ENCODE results near the gene DTNA.

DTNA gene

GRCh38 chr18:34816183-34816582 lies 106.1 kb downstream of the DTNA start:
- TF ChIP-seq TAF1 (IDR thresholded peaks at IDR 0.05; ENCODE audit: borderline replicate concordance, low read depth, low read length) (no peak), POLR2AphosphoS5 (IDR thresholded peaks at IDR 0.05; ENCODE audit: low read depth, low read length) (no peak), POLR2A (IDR thresholded peaks at IDR 0.05; ENCODE audit: low read depth, low read length) (no peak)
- FAIRE-seq (no peak), DNase-seq (ENCODE audit: insufficient read length) (no peak)

DNA sequence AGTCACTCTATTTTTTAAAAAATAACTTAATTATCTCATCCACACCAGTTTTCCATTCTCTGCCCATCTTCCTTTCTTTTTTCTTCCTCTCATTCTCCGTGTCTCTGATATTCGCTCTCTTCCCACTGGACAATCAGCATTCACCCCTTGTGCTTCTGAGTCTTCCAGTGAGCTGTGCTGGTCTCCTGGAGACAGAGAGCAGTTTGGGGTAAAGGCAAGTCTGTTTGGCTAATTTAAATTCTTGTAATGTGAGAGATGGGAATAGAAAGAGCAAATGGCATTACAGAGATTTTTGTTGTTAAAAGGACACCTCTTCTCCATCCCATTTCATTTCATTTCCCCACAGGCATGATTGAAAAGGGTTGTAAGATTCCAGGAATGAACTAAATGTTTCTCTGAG lies 107.5 kb downstream of the DTNA start:
- FAIRE-seq (no peak), DNase-seq (ENCODE audit: insufficient read length) (no peak)
- TF ChIP-seq TAF1 (IDR thresholded peaks at IDR 0.05; ENCODE audit: borderline replicate concordance, low read depth, low read length) (no peak), POLR2AphosphoS5 (IDR thresholded peaks at IDR 0.05; ENCODE audit: low read depth, low read length) (no peak), POLR2A (IDR thresholded peaks at IDR 0.05; ENCODE audit: low read depth, low read length) (no peak)

- DNase-seq (ENCODE audit: insufficient read length) = no peak
- no peak for FAIRE-seq
- TF ChIP-seq POLR2A (IDR thresholded peaks at IDR 0.05; ENCODE audit: low read depth, low read length) = no peak
- TF ChIP-seq TAF1 (IDR thresholded peaks at IDR 0.05; ENCODE audit: borderline replicate concordance, low read depth, low read length) = no peak
- TF ChIP-seq POLR2AphosphoS5 (IDR thresholded peaks at IDR 0.05; ENCODE audit: low read depth, low read length) = no peak
Observed at GRCh38 chr18:34818064-34818463, 108.0 kb downstream of the DTNA start.

DNA sequence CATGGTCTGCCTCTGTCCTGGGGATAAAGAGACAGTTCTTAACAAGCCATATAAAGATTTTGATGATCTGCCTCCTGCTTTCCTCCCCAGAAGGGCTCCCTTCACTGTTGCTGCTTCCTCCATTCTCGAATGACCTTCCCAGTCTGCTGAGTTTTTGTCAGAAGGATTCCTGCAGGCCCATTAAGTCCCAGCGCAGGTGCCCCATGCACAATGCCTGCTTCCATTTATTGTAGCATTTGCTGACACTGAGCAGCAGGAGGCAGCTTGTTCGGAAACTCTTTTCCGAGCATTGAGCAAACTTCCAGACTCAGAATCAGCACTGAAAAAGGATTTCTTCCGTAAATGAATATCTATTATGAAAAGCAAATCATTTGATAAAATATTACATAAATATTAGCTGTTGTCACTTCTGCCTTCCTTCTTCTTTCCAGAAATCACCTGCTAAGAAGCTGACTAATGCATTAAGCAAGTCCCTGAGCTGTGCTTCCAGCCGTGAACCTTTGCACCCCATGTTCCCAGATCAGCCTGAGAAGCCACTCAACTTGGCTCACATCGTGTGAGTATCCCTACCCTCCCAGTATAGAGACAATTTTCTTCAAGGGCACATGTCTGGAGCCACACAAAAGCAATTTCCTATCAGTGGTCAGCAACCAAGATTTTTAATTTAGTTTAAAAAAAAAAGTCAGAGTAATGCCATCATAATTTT lies 110.4 kb downstream of the DTNA start:
- TF ChIP-seq POLR2A (IDR thresholded peaks at IDR 0.05; ENCODE audit: low read depth, low read length) (no peak), TAF1 (IDR thresholded peaks at IDR 0.05; ENCODE audit: borderline replicate concordance, low read depth, low read length) (no peak), POLR2AphosphoS5 (IDR thresholded peaks at IDR 0.05; ENCODE audit: low read depth, low read length) (no peak)
- FAIRE-seq = no peak
- DNase-seq (ENCODE audit: insufficient read length) = no peak

- DNase-seq (ENCODE audit: insufficient read length) (no peak), FAIRE-seq (no peak)
- TF ChIP-seq POLR2A (IDR thresholded peaks at IDR 0.05; ENCODE audit: low read depth, low read length) (no peak), POLR2AphosphoS5 (IDR thresholded peaks at IDR 0.05; ENCODE audit: low read depth, low read length) (no peak), TAF1 (IDR thresholded peaks at IDR 0.05; ENCODE audit: borderline replicate concordance, low read depth, low read length) (no peak)
Observed at GRCh38 chr18:34821669-34822210, 111.6 kb downstream of the DTNA start.

GRCh38 chr18:34828093-34828492 lies 118.0 kb downstream of the DTNA start:
- FAIRE-seq (no peak), DNase-seq (ENCODE audit: insufficient read length) (no peak)

DNA sequence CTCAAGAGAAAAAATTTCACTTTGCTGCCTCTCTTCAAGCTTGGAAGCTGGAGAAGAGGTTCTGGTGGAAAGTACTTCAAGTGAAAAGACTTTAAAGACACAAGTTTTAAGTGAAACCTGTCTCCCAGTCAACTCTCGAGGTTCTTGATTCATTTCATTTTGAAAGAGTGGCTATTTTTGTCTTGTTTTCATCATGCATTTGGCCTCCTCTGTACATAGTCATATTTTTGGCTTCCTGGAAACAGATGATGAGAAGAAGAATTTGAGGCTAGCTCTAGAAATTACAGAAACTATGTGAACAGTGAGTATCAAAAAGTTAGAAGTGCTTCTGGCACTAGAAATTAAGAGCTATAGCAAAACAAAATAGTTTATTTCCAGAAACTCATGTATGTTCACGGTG lies 124.8 kb downstream of the DTNA start:
- FAIRE-seq = no peak
- no peak for DNase-seq (ENCODE audit: insufficient read length)
- TF ChIP-seq POLR2AphosphoS5 (IDR thresholded peaks at IDR 0.05; ENCODE audit: low read depth, low read length) (no peak), TAF1 (IDR thresholded peaks at IDR 0.05; ENCODE audit: borderline replicate concordance, low read depth, low read length) (no peak), POLR2A (IDR thresholded peaks at IDR 0.05; ENCODE audit: low read depth, low read length) (no peak)

More at GRCh38 chr18:34828093-34828492, 118.0 kb downstream of the DTNA start:
- TF ChIP-seq TAF1 (IDR thresholded peaks at IDR 0.05; ENCODE audit: borderline replicate concordance, low read depth, low read length) (no peak), POLR2A (IDR thresholded peaks at IDR 0.05; ENCODE audit: low read depth, low read length) (no peak), POLR2AphosphoS5 (IDR thresholded peaks at IDR 0.05; ENCODE audit: low read depth, low read length) (no peak)

- no peak for TF ChIP-seq POLR2A (IDR thresholded peaks at IDR 0.05; ENCODE audit: low read depth, low read length)
- TF ChIP-seq POLR2AphosphoS5 (IDR thresholded peaks at IDR 0.05; ENCODE audit: low read depth, low read length) = no peak
- no peak for TF ChIP-seq TAF1 (IDR thresholded peaks at IDR 0.05; ENCODE audit: borderline replicate concordance, low read depth, low read length)
- no peak for FAIRE-seq
- DNase-seq (ENCODE audit: insufficient read length) = no peak
Observed at GRCh38 chr18:34835466-34835865, 125.4 kb downstream of the DTNA start.

GRCh38 chr18:34837769-34838272 lies 127.7 kb downstream of the DTNA start:
- FAIRE-seq (no peak), DNase-seq (ENCODE audit: insufficient read length) (no peak)
- TF ChIP-seq POLR2A (IDR thresholded peaks at IDR 0.05; ENCODE audit: low read depth, low read length) = no peak
- TF ChIP-seq TAF1 (IDR thresholded peaks at IDR 0.05; ENCODE audit: borderline replicate concordance, low read depth, low read length) = no peak
- no peak for TF ChIP-seq POLR2AphosphoS5 (IDR thresholded peaks at IDR 0.05; ENCODE audit: low read depth, low read length)

DNA sequence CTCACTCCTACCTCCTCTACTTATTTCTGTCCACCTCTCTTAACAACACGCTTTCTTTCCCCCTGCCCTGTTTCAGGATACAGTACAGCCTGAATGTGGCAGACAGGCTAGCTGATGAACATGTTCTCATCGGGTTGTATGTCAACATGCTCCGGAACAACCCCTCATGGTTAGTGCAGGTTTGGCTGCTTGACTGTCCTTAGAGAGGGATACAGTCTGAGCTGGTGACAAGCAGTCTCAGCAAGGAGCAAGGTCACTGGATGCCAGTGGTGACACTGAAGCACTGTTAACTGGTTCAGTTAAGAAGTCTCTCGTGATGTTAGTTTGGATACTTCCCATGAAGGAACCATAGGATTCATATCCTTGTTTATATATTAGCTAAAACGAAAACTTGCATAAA lies 128.6 kb downstream of the DTNA start:
- DNase-seq (ENCODE audit: insufficient read length) (no peak), FAIRE-seq (no peak)
- TF ChIP-seq TAF1 (IDR thresholded peaks at IDR 0.05; ENCODE audit: borderline replicate concordance, low read depth, low read length) = no peak
- TF ChIP-seq POLR2AphosphoS5 (IDR thresholded peaks at IDR 0.05; ENCODE audit: low read depth, low read length) = no peak
- TF ChIP-seq POLR2A (IDR thresholded peaks at IDR 0.05; ENCODE audit: low read depth, low read length) = no peak

DNA sequence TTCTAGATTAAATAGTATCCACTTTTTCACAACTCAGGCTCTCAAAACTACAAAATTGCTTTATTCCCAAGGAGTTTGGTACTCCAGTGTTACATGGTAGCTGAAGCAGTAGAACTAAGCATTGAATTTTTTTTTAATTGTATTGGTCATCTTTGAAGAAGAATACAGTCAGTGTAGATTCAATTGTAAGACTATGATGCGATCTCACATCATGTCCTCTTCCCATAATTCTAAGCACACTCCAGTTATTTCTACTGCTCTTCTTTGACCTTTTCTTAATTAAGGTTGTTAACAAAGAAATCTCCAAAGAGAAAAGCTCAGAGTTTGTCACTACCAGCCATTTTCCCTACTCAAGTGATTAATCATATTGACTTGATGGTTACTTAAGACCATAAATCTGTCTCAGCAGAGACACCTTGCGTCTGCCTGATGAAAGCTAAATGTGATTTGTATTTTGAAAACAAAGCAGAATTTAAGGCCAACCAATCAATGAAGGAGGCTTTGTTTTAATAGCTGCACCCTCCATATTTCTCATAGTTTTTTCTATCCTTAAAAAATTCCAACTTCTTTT lies 130.2 kb downstream of the DTNA start:
- no peak for DNase-seq (ENCODE audit: insufficient read length)
- TF ChIP-seq POLR2AphosphoS5 (IDR thresholded peaks at IDR 0.05; ENCODE audit: low read depth, low read length) (no peak), TAF1 (IDR thresholded peaks at IDR 0.05; ENCODE audit: borderline replicate concordance, low read depth, low read length) (no peak), POLR2A (IDR thresholded peaks at IDR 0.05; ENCODE audit: low read depth, low read length) (no peak)
- FAIRE-seq = no peak

GRCh38 chr18:34841891-34842290 lies 131.8 kb downstream of the DTNA start:
- DNase-seq (ENCODE audit: insufficient read length) = no peak
- FAIRE-seq = no peak

More at GRCh38 chr18:34841891-34842290, 131.8 kb downstream of the DTNA start:
- TF ChIP-seq POLR2A (IDR thresholded peaks at IDR 0.05; ENCODE audit: low read depth, low read length) = no peak
- TF ChIP-seq POLR2AphosphoS5 (IDR thresholded peaks at IDR 0.05; ENCODE audit: low read depth, low read length) = no peak
- no peak for TF ChIP-seq TAF1 (IDR thresholded peaks at IDR 0.05; ENCODE audit: borderline replicate concordance, low read depth, low read length)

Measured in GM12892 (cell line).